NCI-H2196 treated with DMSO at 0.1 percent for 48 hours (cell line): ENCODE measurements around the gene TCEAL8.
A peak's percentile ranks its signal among the peaks of the same experiment; 100 is the strongest.
"Not testable (repeated sequence)": the region's sequence is repeated elsewhere in the genome, so short reads cannot be mapped to it uniquely, and the experiment has no call there.

Experiments used
- DNase-seq: peaks from one replicate; lab custom pipeline; 2025; ENCODE audit not compliant: unreplicated experiment; lab: John Stamatoyannopoulos, UW

Gene TCEAL8

GRCh38 chrX:103254921-103255493 is at the start of gene TCEAL8:
Gene TCEAL8 (minus strand): TSS chrX:103255155. CDS start chrX:103253979, 1,176 bp downstream.
- DNase-seq, result peak; percentile 20

- DNase-seq, result no peak
Observed at GRCh38 chrX:103304705-103305104, 49.8 kb upstream of the TCEAL8 start.

GRCh38 chrX:103293118-103293517 is 38.2 kb upstream of the TCEAL8 start:
- no peak for DNase-seq

- no peak for DNase-seq
Observed at GRCh38 chrX:103279624-103280023, 24.7 kb upstream of the TCEAL8 start.

GRCh38 chrX:103276581-103277002 is 21.6 kb upstream of the TCEAL8 start, which contains the start of gene TCEAL5:
Gene TCEAL5 (minus strand): TSS chrX:103276750. CDS start chrX:103274563, 2,187 bp downstream.
- no peak for DNase-seq

GRCh38 chrX:103275947-103276567 is 21.1 kb upstream of the TCEAL8 start:
- no peak for DNase-seq

GRCh38 chrX:103274284-103274683 is 19.3 kb upstream of the TCEAL8 start:
- DNase-seq, result no peak

GRCh38 chrX:103258275-103258674 is 3.3 kb upstream of the TCEAL8 start:
- no peak for DNase-seq

- no peak for DNase-seq
Observed at GRCh38 chrX:103256651-103257050, 1.7 kb upstream of the TCEAL8 start.

GRCh38 chrX:103254171-103254824 is 657 bp downstream of the TCEAL8 start:
- DNase-seq, result peak; percentile 36

- no peak for DNase-seq
Observed at GRCh38 chrX:103253608-103254007, 1.3 kb downstream of the TCEAL8 start.

GRCh38 chrX:103250977-103251376 is 4.0 kb downstream of the TCEAL8 start:
- DNase-seq, result no peak

GRCh38 chrX:103249805-103250204 is 5.2 kb downstream of the TCEAL8 start:
- no peak for DNase-seq

- no peak for DNase-seq
Observed at GRCh38 chrX:103248553-103248952, 6.4 kb downstream of the TCEAL8 start.

GRCh38 chrX:103240155-103240554 is 14.8 kb downstream of the TCEAL8 start:
- DNase-seq, result no peak

- DNase-seq, result no peak
Observed at GRCh38 chrX:103236296-103236695, 18.7 kb downstream of the TCEAL8 start.

- not testable (repeated sequence) for DNase-seq
Observed at GRCh38 chrX:103235608-103236007, 19.3 kb downstream of the TCEAL8 start.

GRCh38 chrX:103234869-103235268 is 20.1 kb downstream of the TCEAL8 start:
- DNase-seq, result no peak

GRCh38 chrX:103233263-103233662 is 21.7 kb downstream of the TCEAL8 start:
- no peak for DNase-seq

- DNase-seq, result not testable (repeated sequence)
Observed at GRCh38 chrX:103225918-103226317, 29.0 kb downstream of the TCEAL8 start.

GRCh38 chrX:103220511-103221323 is 34.2 kb downstream of the TCEAL8 start:
- no peak for DNase-seq
